Smooth muscle cell (in vitro differentiated cells): ENCODE measurements around the gene CXADR. TPM values are rescaled to one million over a fixed set of nuclear protein-coding genes. Genes with fewer than 3 reads are reported as not detected.

Experiments
- DNase-seq: peaks from one replicate; lab custom pipeline; 2025; ENCODE audit not compliant: unreplicated experiment; lab: John Stamatoyannopoulos, UW
- H2AFZ ChIP-seq: fragments of 200-600 bp; sonication (generic); 2 replicates; pipeline ENCODE4 v1.6.0; 2016; ENCODE audit warnings: antibody characterized with exemption, low read depth, mild to moderate bottlenecking
- H3F3A ChIP-seq: fragments of 200-600 bp; sonication (generic); 2 replicates; pipeline ENCODE4 v1.6.0; 2017; ENCODE audit warnings: antibody characterized with exemption, low read depth
- H3K27ac ChIP-seq: fragments of 200-600 bp; sonication (generic); 2 replicates; pipeline ENCODE4 v1.5.1; 2016; ENCODE audit warnings: low read depth, mild to moderate bottlenecking
- H3K27me3 ChIP-seq: fragments of 200-600 bp; sonication (generic); 2 replicates; pipeline ENCODE4 v1.6.1; 2016; ENCODE audit warnings: low read depth, mild to moderate bottlenecking
- H3K36me3 ChIP-seq: fragments of 200-600 bp; sonication (generic); 2 replicates; pipeline ENCODE4 v1.5.1; 2016; ENCODE audit warnings: low read depth
- H3K4me1 ChIP-seq: fragments of 200-600 bp; sonication (generic); 2 replicates; pipeline ENCODE4 v1.5.1; 2016; ENCODE audit warnings: low read depth
- H3K4me2 ChIP-seq: fragments of 200-600 bp; sonication (generic); 2 replicates; pipeline ENCODE4 v1.6.0; 2016; ENCODE audit warnings: mild to moderate bottlenecking
- H3K4me3 ChIP-seq: fragments of 200-600 bp; sonication (generic); 2 replicates; pipeline ENCODE4 v1.5.1; 2016; ENCODE audit warnings: mild to moderate bottlenecking
- H3K79me2 ChIP-seq: fragments of 200-600 bp; sonication (generic); 2 replicates; pipeline ENCODE4 v1.6.0; 2016; ENCODE audit warnings: low read depth, mild to moderate bottlenecking
- H3K9ac ChIP-seq: fragments of 200-600 bp; sonication (generic); 2 replicates; pipeline ENCODE4 v1.6.0; 2016; ENCODE audit warnings: low read depth
- H3K9me3 ChIP-seq: fragments of 200-600 bp; sonication (generic); replicated peaks from 2 replicates; pipeline ENCODE4 v1.5.1; 2016; ENCODE audit warnings: low read depth
- H4K20me1 ChIP-seq: fragments of 200-600 bp; sonication (generic); 2 replicates; pipeline ENCODE4 v1.6.0; 2016; ENCODE audit warnings: low read depth
- CTCF ChIP-seq: fragments of 200-600 bp; sonication (generic); IDR thresholded peaks from 2 replicates; pipeline ENCODE4 v1.5.1; 2017; ENCODE audit warnings: borderline replicate concordance, mild to moderate bottlenecking, antibody characterized with exemption; ENCODE audit not compliant: insufficient read depth, poor library complexity, severe bottlenecking
- WGBS: methylation state at CpG from one replicate; pipeline ENCODE4 v1.1.7; 2016; ENCODE audit warnings: low lambda C conversion rate; 5-methylcytosine and 5-hydroxymethylcytosine counted together
- polyA plus RNA-seq: library from polyadenylated mRNA; unstranded; fragments of >200 nt; fragmentation: Nextera tagmentation; extraction: Ambion mirVana; gene quantifications from 2 replicates; pipeline ENCODE4 v1.2.1, GENCODE V29; 2016
- small RNA-seq: library from RNA; depleted of rRNA; stranded (forward); fragments of <200 nt; gene quantifications from one replicate; pipeline ENCODE3, GENCODE V24; 2014
- total RNA-seq: library from RNA; depleted of rRNA; stranded (reverse); fragments of >200 nt; gene quantifications from 2 replicates; pipeline ENCODE4 v1.2.3, GENCODE V29; 2014

Gene CXADR
- total and polyA plus RNA-seq, 2 experiments from 2014 or later: 19.5 to 42.0 TPM

GRCh38 chr21:17631195-17631594, 118.4 kb downstream of the CXADR start:
- Histone ChIP-seq H3K27ac (no peak overlapping the region), H3K9ac (no peak overlapping the region), H3K27me3 (no peaks in the 10 kb centered on the region), H4K20me1 (no peaks in the 10 kb centered on the region), H3K4me1 (no peaks in the 10 kb centered on the region), H3K4me2 (no peak overlapping the region), H2AFZ (no peak overlapping the region), H3F3A (no peaks in the 10 kb centered on the region), H3K9me3 (no peaks in the 10 kb centered on the region), H3K36me3 (no peaks in the 10 kb centered on the region), H3K4me3 (no peak overlapping the region), H3K79me2 (no peaks in the 10 kb centered on the region)
- DNase-seq: no peak
- TF ChIP-seq CTCF: no peak
- 63% methylated on average over 4 of the region's 4 CpGs for WGBS

GRCh38 chr21:17636711-17637110, 123.9 kb downstream of the CXADR start:
- Histone ChIP-seq H3F3A (no peaks in the 10 kb centered on the region), H3K27ac (no peak overlapping the region), H4K20me1 (no peaks in the 10 kb centered on the region), H3K4me2 (no peak overlapping the region), H3K9ac (no peak overlapping the region), H3K4me3 (no peak overlapping the region), H3K79me2 (no peaks in the 10 kb centered on the region), H3K9me3 (no peaks in the 10 kb centered on the region), H3K36me3 (no peaks in the 10 kb centered on the region), H2AFZ (no peak overlapping the region), H3K27me3 (no peaks in the 10 kb centered on the region), H3K4me1 (no peaks in the 10 kb centered on the region)
- 80% methylated on average over 4 of the region's 4 CpGs for WGBS
- TF ChIP-seq CTCF: no peak
- DNase-seq: no peak

GRCh38 chr21:17640821-17641220, 128.0 kb downstream of the CXADR start:
- Histone ChIP-seq H3K4me2 (no peak overlapping the region), H3F3A (no peaks in the 10 kb centered on the region), H2AFZ (no peak overlapping the region), H3K27ac (no peak overlapping the region), H3K4me3 (no peak overlapping the region), H3K27me3 (no peaks in the 10 kb centered on the region), H4K20me1 (no peaks in the 10 kb centered on the region), H3K79me2 (no peaks in the 10 kb centered on the region), H3K9me3 (no peaks in the 10 kb centered on the region), H3K9ac (no peak overlapping the region), H3K4me1 (no peaks in the 10 kb centered on the region), H3K36me3 (no peaks in the 10 kb centered on the region)
- DNase-seq: no peak
- 90% methylated on average over 2 of the region's 2 CpGs for WGBS
- TF ChIP-seq CTCF: no peak

Small RNA genes within 50 kb of the gene (small RNA-seq; reads per million reads assigned to genes)
- gene RF00019: not detected
- not detected for gene RN7SL163P
- not detected for gene RPL39P40

Other genes starting within 250 kb of the CXADR start
- gene BTG3, start 99.9 kb downstream of the CXADR start, total RNA-seq: 119 and 145 TPM in 2 replicates
- 99.1 and 103 TPM in 2 replicates for gene BTG3, start 99.9 kb downstream of the CXADR start, polyA plus RNA-seq